ENCODE measurements around the gene EVI5L.
"Not testable (repeated sequence)": the region's sequence is repeated elsewhere in the genome, so short reads cannot be mapped to it uniquely, and the experiment has no call there.

The EVI5L gene

GRCh38 chr19:7816040-7816439 is 14.0 kb upstream of the EVI5L start:
- DNase-seq (ENCODE audit: low read depth in 4 of 4, low spot score in 1 of 4), result not testable (repeated sequence)

- DNase-seq (ENCODE audit: low read depth in 4 of 4, low spot score in 1 of 4), result no peak
Measured at GRCh38 chr19:7817801-7818200, 12.2 kb upstream of the EVI5L start.

GRCh38 chr19:7818806-7819205 is 11.2 kb upstream of the EVI5L start:
- DNase-seq (ENCODE audit: low read depth in 4 of 4, low spot score in 1 of 4), result no peak

GRCh38 chr19:7819337-7819736 is 10.7 kb upstream of the EVI5L start:
- no peak for DNase-seq (ENCODE audit: low read depth in 4 of 4, low spot score in 1 of 4)

- no peak for DNase-seq (ENCODE audit: low read depth in 4 of 4, low spot score in 1 of 4)
Measured at GRCh38 chr19:7820588-7820987, 9.4 kb upstream of the EVI5L start.

GRCh38 chr19:7822910-7823515 is 7.0 kb upstream of the EVI5L start:
- DNase-seq (ENCODE audit: low read depth in 4 of 4, low spot score in 1 of 4), result no peak

- DNase-seq (ENCODE audit: low read depth in 4 of 4, low spot score in 1 of 4), result no peak
Measured at GRCh38 chr19:7823686-7824301, 6.2 kb upstream of the EVI5L start.

- DNase-seq (ENCODE audit: low read depth in 4 of 4, low spot score in 1 of 4), result no peak
Measured at GRCh38 chr19:7829166-7829520, 875 bp upstream of the EVI5L start.

GRCh38 chr19:7830272-7830771 is 304 bp downstream of the EVI5L start:
- no peak for DNase-seq (ENCODE audit: low read depth in 4 of 4, low spot score in 1 of 4)

- no peak for DNase-seq (ENCODE audit: low read depth in 4 of 4, low spot score in 1 of 4)
Measured at GRCh38 chr19:7830823-7831222, 805 bp downstream of the EVI5L start.

- no peak for DNase-seq (ENCODE audit: low read depth in 4 of 4, low spot score in 1 of 4)
Measured at GRCh38 chr19:7831452-7831851, 1.4 kb downstream of the EVI5L start.

GRCh38 chr19:7832009-7832408 is 2.0 kb downstream of the EVI5L start:
- DNase-seq (ENCODE audit: low read depth in 4 of 4, low spot score in 1 of 4), result no peak

GRCh38 chr19:7832781-7833180 is 2.8 kb downstream of the EVI5L start:
- no peak for DNase-seq (ENCODE audit: low read depth in 4 of 4, low spot score in 1 of 4)

GRCh38 chr19:7833225-7834099 is 3.4 kb downstream of the EVI5L start:
- DNase-seq (ENCODE audit: low read depth in 4 of 4, low spot score in 1 of 4), result no peak

GRCh38 chr19:7839476-7839875 is 9.5 kb downstream of the EVI5L start:
- DNase-seq (ENCODE audit: low read depth in 4 of 4, low spot score in 1 of 4), result no peak

GRCh38 chr19:7840629-7841028 is 10.6 kb downstream of the EVI5L start:
- no peak for DNase-seq (ENCODE audit: low read depth in 4 of 4, low spot score in 1 of 4)

- no peak for DNase-seq (ENCODE audit: low read depth in 4 of 4, low spot score in 1 of 4)
Measured at GRCh38 chr19:7841751-7842660, 12.0 kb downstream of the EVI5L start.

GRCh38 chr19:7842661-7843294 is 12.8 kb downstream of the EVI5L start:
- DNase-seq (ENCODE audit: low read depth in 4 of 4, low spot score in 1 of 4), result no peak

GRCh38 chr19:7843521-7843920 is 13.5 kb downstream of the EVI5L start:
- DNase-seq (ENCODE audit: low read depth in 4 of 4, low spot score in 1 of 4), result no peak

GRCh38 chr19:7844405-7844804 is 14.4 kb downstream of the EVI5L start:
- no peak for DNase-seq (ENCODE audit: low read depth in 4 of 4, low spot score in 1 of 4)

GRCh38 chr19:7844951-7845350 is 14.9 kb downstream of the EVI5L start:
- DNase-seq (ENCODE audit: low read depth in 4 of 4, low spot score in 1 of 4), result no peak

Data from stimulated activated CD4-positive, alpha-beta T cell treated with anti-CD3 and anti-CD28 coated beads, Interleukin-1b, Interleukin-23, amount 100 ng/mL, for 24 hours (primary cell).